Adrenal gland (tissue), 5 donors: ENCODE data around the gene LRPPRC.

Source experiments
- POLR2A ChIP-seq, 2 donors: fragments of 450-650 bp; IDR thresholded peaks; one replicate each; pipeline ENCODE4 v1.6.1; 2017; ENCODE audit warnings: antibody characterized with exemption in 2 of 2, mild to moderate bottlenecking in 2 of 2, moderate library complexity in 1 of 2
- TF ChIP-seq, protein P1 (sequence below), 6 experiments: fragments of 450-650 bp in 4 of 6; fragments of 200-600 bp in 2 of 6; sonication (generic) in 1 of 6; IDR thresholded peaks; 1 replicate in 5 of 6; 2 replicates in 1 of 6; pipeline versions ENCODE4 v1.5.1 to v1.8.0; 2016 to 2021; ENCODE audit warnings: antibody characterized with exemption in 6 of 6, mild to moderate bottlenecking in 2 of 6, moderate library complexity in 1 of 6
- donor health status: DM: no; HTN: no; CAD: no.

GRCh38 chr2:43944915-43945314, 50.9 kb downstream of the LRPPRC start:
- TF ChIP-seq, protein P1, sequence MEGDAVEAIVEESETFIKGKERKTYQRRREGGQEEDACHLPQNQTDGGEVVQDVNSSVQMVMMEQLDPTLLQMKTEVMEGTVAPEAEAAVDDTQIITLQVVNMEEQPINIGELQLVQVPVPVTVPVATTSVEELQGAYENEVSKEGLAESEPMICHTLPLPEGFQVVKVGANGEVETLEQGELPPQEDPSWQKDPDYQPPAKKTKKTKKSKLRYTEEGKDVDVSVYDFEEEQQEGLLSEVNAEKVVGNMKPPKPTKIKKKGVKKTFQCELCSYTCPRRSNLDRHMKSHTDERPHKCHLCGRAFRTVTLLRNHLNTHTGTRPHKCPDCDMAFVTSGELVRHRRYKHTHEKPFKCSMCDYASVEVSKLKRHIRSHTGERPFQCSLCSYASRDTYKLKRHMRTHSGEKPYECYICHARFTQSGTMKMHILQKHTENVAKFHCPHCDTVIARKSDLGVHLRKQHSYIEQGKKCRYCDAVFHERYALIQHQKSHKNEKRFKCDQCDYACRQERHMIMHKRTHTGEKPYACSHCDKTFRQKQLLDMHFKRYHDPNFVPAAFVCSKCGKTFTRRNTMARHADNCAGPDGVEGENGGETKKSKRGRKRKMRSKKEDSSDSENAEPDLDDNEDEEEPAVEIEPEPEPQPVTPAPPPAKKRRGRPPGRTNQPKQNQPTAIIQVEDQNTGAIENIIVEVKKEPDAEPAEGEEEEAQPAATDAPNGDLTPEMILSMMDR (IDR thresholded peaks at IDR 0.05) = no peak
- no peak for TF ChIP-seq POLR2A (IDR thresholded peaks at IDR 0.05)
